HL-60 (cell line): ENCODE data around the gene CLINT1.

Experiments
- DNase-seq, 2 experiments: peaks; one replicate each; pipeline ENCODE4 v3.0.0-alpha.2; 2010 to 2020; ENCODE audit warnings: low read depth in 1 of 2, low spot score in 1 of 2
- H3K27ac ChIP-seq: fragments of 250-450 bp; sonication (Bioruptor Pico); replicated peaks from 2 replicates; pipeline ENCODE4 v1.5.1; 2020; ENCODE audit warnings: mild to moderate bottlenecking, moderate library complexity
- H3K27me3 ChIP-seq: fragments of 250-450 bp; sonication (Bioruptor Pico); 2 replicates; pipeline ENCODE4 v1.5.1; 2021; ENCODE audit warnings: mild to moderate bottlenecking, moderate library complexity; ENCODE audit not compliant: insufficient read depth, poor library complexity, severe bottlenecking
- H3K4me3 ChIP-seq: replicated peaks from 2 replicates; pipeline ENCODE4 v1.5.1; 2011; ENCODE audit warnings: mild to moderate bottlenecking, control low read depth, low read length; ENCODE audit not compliant: insufficient read depth
- GABPA ChIP-seq: IDR thresholded peaks from 2 replicates; pipeline ENCODE4 v1.6.1; 2012; ENCODE audit warnings: low read depth
- POLR2AphosphoS5 ChIP-seq: IDR thresholded peaks from 2 replicates; pipeline ENCODE4 v1.6.1; 2012; ENCODE audit warnings: low read depth
- SPI1 ChIP-seq: IDR thresholded peaks from 2 replicates; pipeline ENCODE4 v1.6.1; 2012; ENCODE audit warnings: low read depth, mild to moderate bottlenecking, borderline replicate concordance
- TF ChIP-seq, protein P1 (sequence below): IDR thresholded peaks from 2 replicates; pipeline ENCODE4 v1.6.1; 2012; ENCODE audit warnings: low read depth; ENCODE audit not compliant: insufficient replicate concordance
- TF ChIP-seq, protein P2 (sequence below): IDR thresholded peaks from one replicate; pipeline ENCODE4 v1.5.1; 2011; ENCODE audit warnings: low read length, control low read depth, inconsistent platforms; ENCODE audit not compliant: insufficient read depth

The CLINT1 gene

DNA sequence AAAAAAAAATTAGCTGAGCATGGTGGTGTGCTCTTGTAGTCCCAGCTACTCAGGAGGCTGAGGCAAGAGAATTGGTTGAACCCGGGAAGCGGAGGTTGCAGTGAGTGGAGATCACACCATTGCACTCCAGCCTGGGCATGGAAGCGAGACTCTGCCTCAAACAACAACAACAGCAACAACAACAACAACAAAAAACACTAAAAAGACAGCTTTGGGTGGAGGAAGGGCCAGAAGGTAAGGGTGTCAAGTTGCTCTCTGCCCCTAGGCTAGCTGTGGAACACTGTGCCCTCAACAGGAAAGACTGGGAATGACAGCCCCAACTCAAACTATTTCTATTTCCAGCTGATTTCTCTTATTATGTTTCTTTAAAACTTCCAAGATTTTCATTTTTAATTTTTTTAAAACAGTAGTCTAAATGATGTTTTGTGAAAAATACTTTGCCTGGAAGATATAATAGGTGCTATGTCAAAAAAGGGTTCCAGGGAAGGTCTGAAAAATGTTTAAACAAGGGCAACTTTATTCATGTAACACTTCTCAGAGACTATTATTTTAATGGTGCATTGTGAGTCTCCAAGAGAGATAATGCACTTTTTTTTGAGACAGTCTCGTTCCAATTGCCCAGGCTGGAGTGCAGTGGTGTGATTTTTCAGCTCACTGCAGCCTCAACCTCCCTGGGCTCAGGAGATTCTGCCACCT is 29.9 kb downstream of the CLINT1 start:
- no peak overlapping the region for H3K27ac ChIP-seq
- TF ChIP-seq SPI1 (no peak), GABPA (no peak), POLR2AphosphoS5 (no peak)
- TF ChIP-seq, protein P1, sequence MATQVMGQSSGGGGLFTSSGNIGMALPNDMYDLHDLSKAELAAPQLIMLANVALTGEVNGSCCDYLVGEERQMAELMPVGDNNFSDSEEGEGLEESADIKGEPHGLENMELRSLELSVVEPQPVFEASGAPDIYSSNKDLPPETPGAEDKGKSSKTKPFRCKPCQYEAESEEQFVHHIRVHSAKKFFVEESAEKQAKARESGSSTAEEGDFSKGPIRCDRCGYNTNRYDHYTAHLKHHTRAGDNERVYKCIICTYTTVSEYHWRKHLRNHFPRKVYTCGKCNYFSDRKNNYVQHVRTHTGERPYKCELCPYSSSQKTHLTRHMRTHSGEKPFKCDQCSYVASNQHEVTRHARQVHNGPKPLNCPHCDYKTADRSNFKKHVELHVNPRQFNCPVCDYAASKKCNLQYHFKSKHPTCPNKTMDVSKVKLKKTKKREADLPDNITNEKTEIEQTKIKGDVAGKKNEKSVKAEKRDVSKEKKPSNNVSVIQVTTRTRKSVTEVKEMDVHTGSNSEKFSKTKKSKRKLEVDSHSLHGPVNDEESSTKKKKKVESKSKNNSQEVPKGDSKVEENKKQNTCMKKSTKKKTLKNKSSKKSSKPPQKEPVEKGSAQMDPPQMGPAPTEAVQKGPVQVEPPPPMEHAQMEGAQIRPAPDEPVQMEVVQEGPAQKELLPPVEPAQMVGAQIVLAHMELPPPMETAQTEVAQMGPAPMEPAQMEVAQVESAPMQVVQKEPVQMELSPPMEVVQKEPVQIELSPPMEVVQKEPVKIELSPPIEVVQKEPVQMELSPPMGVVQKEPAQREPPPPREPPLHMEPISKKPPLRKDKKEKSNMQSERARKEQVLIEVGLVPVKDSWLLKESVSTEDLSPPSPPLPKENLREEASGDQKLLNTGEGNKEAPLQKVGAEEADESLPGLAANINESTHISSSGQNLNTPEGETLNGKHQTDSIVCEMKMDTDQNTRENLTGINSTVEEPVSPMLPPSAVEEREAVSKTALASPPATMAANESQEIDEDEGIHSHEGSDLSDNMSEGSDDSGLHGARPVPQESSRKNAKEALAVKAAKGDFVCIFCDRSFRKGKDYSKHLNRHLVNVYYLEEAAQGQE: no peak
- TF ChIP-seq, protein P2, sequence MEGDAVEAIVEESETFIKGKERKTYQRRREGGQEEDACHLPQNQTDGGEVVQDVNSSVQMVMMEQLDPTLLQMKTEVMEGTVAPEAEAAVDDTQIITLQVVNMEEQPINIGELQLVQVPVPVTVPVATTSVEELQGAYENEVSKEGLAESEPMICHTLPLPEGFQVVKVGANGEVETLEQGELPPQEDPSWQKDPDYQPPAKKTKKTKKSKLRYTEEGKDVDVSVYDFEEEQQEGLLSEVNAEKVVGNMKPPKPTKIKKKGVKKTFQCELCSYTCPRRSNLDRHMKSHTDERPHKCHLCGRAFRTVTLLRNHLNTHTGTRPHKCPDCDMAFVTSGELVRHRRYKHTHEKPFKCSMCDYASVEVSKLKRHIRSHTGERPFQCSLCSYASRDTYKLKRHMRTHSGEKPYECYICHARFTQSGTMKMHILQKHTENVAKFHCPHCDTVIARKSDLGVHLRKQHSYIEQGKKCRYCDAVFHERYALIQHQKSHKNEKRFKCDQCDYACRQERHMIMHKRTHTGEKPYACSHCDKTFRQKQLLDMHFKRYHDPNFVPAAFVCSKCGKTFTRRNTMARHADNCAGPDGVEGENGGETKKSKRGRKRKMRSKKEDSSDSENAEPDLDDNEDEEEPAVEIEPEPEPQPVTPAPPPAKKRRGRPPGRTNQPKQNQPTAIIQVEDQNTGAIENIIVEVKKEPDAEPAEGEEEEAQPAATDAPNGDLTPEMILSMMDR: peak; percentile 28
- no peak overlapping the region for H3K4me3 ChIP-seq
- DNase-seq: no peak
- no peaks in the 10 kb centered on the region for H3K27me3 ChIP-seq

DNA sequence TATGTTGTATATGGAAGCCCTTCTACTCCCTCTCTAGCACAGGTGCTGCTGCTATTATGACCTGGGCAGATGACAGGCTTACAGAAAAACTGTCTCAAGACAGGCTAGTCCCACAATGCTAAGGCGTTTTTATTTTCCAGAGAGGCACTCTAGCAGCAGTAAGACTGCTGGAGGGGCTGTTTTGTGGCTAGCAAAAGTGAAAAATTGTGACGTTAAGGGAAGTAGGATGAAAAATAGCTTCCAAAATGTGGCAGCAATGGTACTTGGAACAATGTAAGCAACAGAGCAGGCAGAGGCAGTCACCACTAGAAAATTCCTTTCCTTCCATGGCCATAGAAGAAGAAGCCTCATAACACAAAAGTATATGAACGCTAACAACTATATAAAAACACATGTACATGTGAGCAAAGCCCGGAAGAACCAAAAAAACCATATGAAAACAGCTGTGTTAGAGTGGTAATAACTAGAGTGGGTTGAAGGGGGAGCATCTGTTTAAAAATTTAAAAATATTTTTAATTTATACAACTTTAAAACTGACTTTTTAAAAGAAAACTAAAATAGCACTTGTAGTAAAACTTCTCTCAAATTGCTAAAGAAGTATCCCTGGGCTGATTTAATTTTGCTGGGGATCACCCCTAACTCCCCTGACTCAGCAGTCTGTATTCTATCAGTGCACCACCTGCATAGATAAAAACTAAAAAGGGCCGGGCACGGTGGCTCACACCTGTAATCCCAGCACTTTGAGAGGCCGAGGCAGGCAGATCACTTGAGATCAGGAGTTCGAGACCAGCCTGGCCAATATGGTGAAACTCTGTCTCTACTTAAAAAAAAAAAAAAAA is 30.6 kb downstream of the CLINT1 start:
- Histone ChIP-seq H3K4me3 (no peak overlapping the region), H3K27me3 (no peaks in the 10 kb centered on the region), H3K27ac (no peak overlapping the region)
- no peak for DNase-seq
- TF ChIP-seq, protein P2: no peak
- TF ChIP-seq, protein P1: no peak
- no peak for TF ChIP-seq SPI1
- TF ChIP-seq GABPA: no peak
- TF ChIP-seq POLR2AphosphoS5: no peak

DNA sequence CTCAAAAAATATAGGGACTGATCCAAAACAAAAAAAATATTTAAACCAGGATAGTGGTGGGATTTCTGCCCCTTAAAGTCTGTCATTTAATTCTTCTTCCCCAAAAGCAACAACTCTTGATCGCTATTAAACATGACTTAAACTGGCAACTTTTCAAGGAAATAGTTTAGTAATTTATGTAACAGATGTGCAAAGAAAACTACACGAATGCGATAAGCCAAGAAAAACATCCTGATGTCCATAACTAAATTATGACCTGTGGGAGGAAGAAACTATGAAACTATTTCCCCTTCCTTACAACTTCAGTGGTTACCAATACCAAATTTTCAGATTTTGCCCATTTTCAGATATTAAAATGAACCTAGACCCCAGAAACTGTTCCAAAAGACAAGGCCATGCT is 31.5 kb downstream of the CLINT1 start:
- no peak for DNase-seq
- Histone ChIP-seq H3K27ac (no peak overlapping the region), H3K4me3 (no peak overlapping the region), H3K27me3 (no peaks in the 10 kb centered on the region)
- TF ChIP-seq POLR2AphosphoS5: no peak
- TF ChIP-seq, protein P2: no peak
- TF ChIP-seq GABPA: no peak
- TF ChIP-seq, protein P1: no peak
- TF ChIP-seq SPI1: no peak
